DOHH2 (cell line): ENCODE results near the gene CPXM1.
"Not testable (repeated sequence)": the region's sequence is repeated elsewhere in the genome, so short reads cannot be mapped to it uniquely, and the experiment has no call there.

Experiments
- H3F3A ChIP-seq: fragments of 200-600 bp; sonication (generic), shearing (Covaris generic); 2 replicates; pipeline ENCODE4 v1.6.0; 2016; ENCODE audit warnings: antibody characterized with exemption, mild to moderate bottlenecking; ENCODE audit not compliant: control insufficient read depth, insufficient read depth
- H3K27ac ChIP-seq: fragments of 200-600 bp; sonication (generic); 2 replicates; pipeline ENCODE4 v1.5.1; 2014; ENCODE audit warnings: low read depth, mild to moderate bottlenecking, low read length, moderate library complexity
- H3K27me3 ChIP-seq: fragments of 200-600 bp; sonication (generic); 2 replicates; pipeline ENCODE4 v1.6.1; 2014; ENCODE audit warnings: mild to moderate bottlenecking, low read length, mixed read lengths; ENCODE audit not compliant: control insufficient read depth
- H3K36me3 ChIP-seq: fragments of 200-600 bp; sonication (generic); 2 replicates; pipeline ENCODE4 v1.6.1; 2014; ENCODE audit warnings: mild to moderate bottlenecking, low read length, moderate library complexity, mixed read lengths; ENCODE audit not compliant: control insufficient read depth
- H3K4me1 ChIP-seq: fragments of 200-600 bp; sonication (generic); 2 replicates; pipeline ENCODE4 v1.6.1; 2014; ENCODE audit warnings: mild to moderate bottlenecking, low read length, mixed read lengths; ENCODE audit not compliant: control insufficient read depth
- H3K4me2 ChIP-seq: fragments of 200-600 bp; sonication (generic); 2 replicates; pipeline ENCODE4 v1.6.0; 2014; ENCODE audit warnings: mild to moderate bottlenecking, low read length, moderate library complexity
- H3K4me3 ChIP-seq: fragments of 200-600 bp; sonication (generic); 2 replicates; pipeline ENCODE4 v1.5.1; 2014; ENCODE audit warnings: mild to moderate bottlenecking, low read length, mixed read lengths
- H3K79me2 ChIP-seq: fragments of 200-600 bp; sonication (generic); 2 replicates; pipeline ENCODE4 v1.6.1; 2014; ENCODE audit warnings: mild to moderate bottlenecking, low read length, mixed read lengths; ENCODE audit not compliant: control insufficient read depth
- H3K9me2 ChIP-seq: fragments of 200-600 bp; sonication (generic); replicated peaks from 2 replicates; pipeline ENCODE4 v1.6.1; 2014; ENCODE audit warnings: mild to moderate bottlenecking, low read length, mixed read lengths; ENCODE audit not compliant: control insufficient read depth
- H3K9me3 ChIP-seq: fragments of 200-600 bp; sonication (generic); 2 replicates; pipeline ENCODE4 v1.6.1; 2014; ENCODE audit warnings: antibody characterized with exemption, low read length, mixed read lengths; ENCODE audit not compliant: control insufficient read depth, insufficient read depth
- H4K20me1 ChIP-seq: fragments of 200-600 bp; sonication (generic); 2 replicates; pipeline ENCODE4 v1.6.0; 2014; ENCODE audit warnings: low read depth, mild to moderate bottlenecking, antibody characterized with exemption, low read length, moderate library complexity; ENCODE audit not compliant: control insufficient read depth, insufficient read depth
- EZH2phosphoT487 ChIP-seq: fragments of 200-600 bp; sonication (generic); IDR thresholded peaks from 2 replicates; pipeline ENCODE4 v1.6.1; 2017; ENCODE audit warnings: borderline replicate concordance, mild to moderate bottlenecking, antibody characterized with exemption, low read length, moderate library complexity, mixed read lengths
- TF ChIP-seq, protein P1 (sequence below): fragments of 200-600 bp; sonication (generic); IDR thresholded peaks from one replicate; pipeline ENCODE4 v1.5.1; 2014; ENCODE audit warnings: antibody characterized with exemption, mild to moderate bottlenecking, low read depth, low read length; ENCODE audit not compliant: poor library complexity, severe bottlenecking

CPXM1 gene

DNA sequence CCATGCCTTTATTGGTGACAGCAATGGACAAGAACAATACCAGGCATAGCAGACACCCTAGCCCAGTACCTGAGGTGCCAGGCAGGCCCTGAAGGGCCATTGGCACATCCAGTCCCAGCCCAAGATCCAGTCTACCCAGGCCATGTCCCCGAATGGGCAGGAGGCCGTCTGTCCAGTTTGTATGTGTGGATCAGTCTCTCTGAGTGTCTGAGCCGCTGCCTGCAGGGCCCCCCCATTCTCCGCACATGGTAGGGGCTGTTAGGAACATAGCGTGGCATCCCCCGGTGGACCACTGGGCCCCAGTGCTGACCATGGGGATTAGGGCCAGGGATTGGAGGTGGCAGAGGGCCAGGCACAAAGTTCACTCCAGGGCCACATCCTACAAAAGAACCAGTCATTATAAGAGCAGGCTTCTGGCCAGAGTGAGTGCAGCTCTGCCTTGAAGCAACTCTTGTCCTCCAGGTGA lies 34.9 kb upstream of the CPXM1 start:
- no peaks in the 10 kb centered on the region for H3K9me2 ChIP-seq
- H3K27ac ChIP-seq, result no peak overlapping the region
- no peaks in the 10 kb centered on the region for H3K27me3 ChIP-seq
- H3K36me3 ChIP-seq, result no peaks in the 10 kb centered on the region
- H3K4me1 ChIP-seq, result peaks cover 18% of the 10 kb centered on the region
- no peak overlapping the region for H3K4me2 ChIP-seq
- TF ChIP-seq EZH2phosphoT487, result no peak
- TF ChIP-seq, protein P1, sequence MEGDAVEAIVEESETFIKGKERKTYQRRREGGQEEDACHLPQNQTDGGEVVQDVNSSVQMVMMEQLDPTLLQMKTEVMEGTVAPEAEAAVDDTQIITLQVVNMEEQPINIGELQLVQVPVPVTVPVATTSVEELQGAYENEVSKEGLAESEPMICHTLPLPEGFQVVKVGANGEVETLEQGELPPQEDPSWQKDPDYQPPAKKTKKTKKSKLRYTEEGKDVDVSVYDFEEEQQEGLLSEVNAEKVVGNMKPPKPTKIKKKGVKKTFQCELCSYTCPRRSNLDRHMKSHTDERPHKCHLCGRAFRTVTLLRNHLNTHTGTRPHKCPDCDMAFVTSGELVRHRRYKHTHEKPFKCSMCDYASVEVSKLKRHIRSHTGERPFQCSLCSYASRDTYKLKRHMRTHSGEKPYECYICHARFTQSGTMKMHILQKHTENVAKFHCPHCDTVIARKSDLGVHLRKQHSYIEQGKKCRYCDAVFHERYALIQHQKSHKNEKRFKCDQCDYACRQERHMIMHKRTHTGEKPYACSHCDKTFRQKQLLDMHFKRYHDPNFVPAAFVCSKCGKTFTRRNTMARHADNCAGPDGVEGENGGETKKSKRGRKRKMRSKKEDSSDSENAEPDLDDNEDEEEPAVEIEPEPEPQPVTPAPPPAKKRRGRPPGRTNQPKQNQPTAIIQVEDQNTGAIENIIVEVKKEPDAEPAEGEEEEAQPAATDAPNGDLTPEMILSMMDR, result no peak
- no peaks in the 10 kb centered on the region for H4K20me1 ChIP-seq
- no peaks in the 10 kb centered on the region; the same call in 1 of the 2 replicates for H3K79me2 ChIP-seq
- no peaks in the 10 kb centered on the region for H3K9me3 ChIP-seq
- H3K4me3 ChIP-seq, result no peak overlapping the region
- no peaks in the 10 kb centered on the region for H3F3A ChIP-seq

- no peak overlapping the region for H3K4me3 ChIP-seq
- H4K20me1 ChIP-seq, result no peaks in the 10 kb centered on the region
- H3K36me3 ChIP-seq, result no peaks in the 10 kb centered on the region
- no peak overlapping the region for H3K27ac ChIP-seq
- H3K4me2 ChIP-seq, result no peak overlapping the region
- peaks cover 10% of the 10 kb centered on the region for H3K4me1 ChIP-seq
- H3K9me3 ChIP-seq, result no peaks in the 10 kb centered on the region
- no peaks in the 10 kb centered on the region; the same call in 1 of the 2 replicates for H3K79me2 ChIP-seq
- H3K9me2 ChIP-seq, result no peaks in the 10 kb centered on the region
- H3K27me3 ChIP-seq, result no peaks in the 10 kb centered on the region
- TF ChIP-seq EZH2phosphoT487, result no peak
- no peaks in the 10 kb centered on the region for H3F3A ChIP-seq
These were observed 34.1 kb upstream of the CPXM1 start for GRCh38 chr20:2834401-2835110.

DNA sequence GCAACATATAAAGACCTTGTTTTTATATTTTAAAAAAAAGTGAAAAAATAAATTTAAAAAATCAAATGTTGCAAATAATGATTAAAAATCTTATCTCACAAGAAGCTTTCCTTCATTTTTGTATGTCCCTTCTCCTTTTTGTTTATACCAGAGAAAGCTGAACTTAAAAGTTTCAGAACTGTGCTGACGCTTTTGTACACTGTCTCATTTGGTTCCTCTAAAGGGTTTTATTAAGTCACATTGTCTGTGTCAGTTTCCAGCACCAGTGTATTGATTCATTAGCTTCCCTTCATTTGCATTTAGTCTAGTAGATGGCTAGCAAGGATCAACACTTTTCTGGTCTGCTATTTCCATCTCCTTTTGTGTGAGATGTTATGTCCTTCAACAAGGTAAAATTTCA lies 33.3 kb upstream of the CPXM1 start:
- Histone ChIP-seq H4K20me1 (no peaks in the 10 kb centered on the region), H3K79me2 (no peaks in the 10 kb centered on the region), H3K4me2 (no peak overlapping the region), H3K36me3 (no peaks in the 10 kb centered on the region), H3K27me3 (no peaks in the 10 kb centered on the region), H3K4me1 (peaks cover 7% of the 10 kb centered on the region), H3K27ac (no peak overlapping the region), H3K4me3 (no peak overlapping the region), H3K9me2 (no peaks in the 10 kb centered on the region), H3F3A (no peaks in the 10 kb centered on the region), H3K9me3 (no peaks in the 10 kb centered on the region)
- no peak for TF ChIP-seq EZH2phosphoT487
- TF ChIP-seq, protein P1, result no peak

- H3K4me2 ChIP-seq, H3K27ac ChIP-seq, H3K4me3 ChIP-seq, H3K27me3 ChIP-seq, H3K79me2 ChIP-seq, H3K36me3 ChIP-seq, H3K9me3 ChIP-seq, H4K20me1 ChIP-seq, H3K9me2 ChIP-seq, H3F3A ChIP-seq: not testable (repeated sequence)
- peaks cover 11% of the 10 kb centered on the region for H3K4me1 ChIP-seq
These were observed 30.8 kb upstream of the CPXM1 start for GRCh38 chr20:2831206-2831605.
